GM23338 (cell line): ENCODE data around the gene PARP1. TPM values are rescaled to one million over a fixed set of nuclear protein-coding genes. Genes with fewer than 3 reads are reported as not detected.
A peak's percentile ranks its signal among the peaks of the same experiment; 100 is the strongest.

Source experiments
- ATAC-seq: fragments of 200-7000 bp; cut with Tn5 transposase; 3 replicates; pipeline ENCODE4 v1.9.1; 2020
- DNase-seq: peaks from one replicate; pipeline ENCODE4 v3.0.0-alpha.2; 2015; ENCODE audit warnings: low spot score
- H2AFZ ChIP-seq: fragments of 200-600 bp; sonication (generic); 2 replicates; pipeline ENCODE4 v1.8.0; 2016; ENCODE audit warnings: antibody characterized with exemption, mild to moderate bottlenecking, moderate library complexity
- H3F3A ChIP-seq: fragments of 200-600 bp; sonication (generic); replicated peaks from 2 replicates; pipeline ENCODE4 v1.8.0; 2017; ENCODE audit warnings: antibody characterized with exemption, mixed run types, low read depth
- H3K27ac ChIP-seq: fragments of 200-600 bp; sonication (generic); 2 replicates; pipeline ENCODE4 v1.6.1; 2016; ENCODE audit warnings: low read depth
- H3K27me3 ChIP-seq: fragments of 200-600 bp; sonication (generic); 2 replicates; pipeline ENCODE4 v1.8.0; 2016; ENCODE audit warnings: mild to moderate bottlenecking, mixed run types, moderate library complexity; ENCODE audit not compliant: insufficient read depth
- H3K36me3 ChIP-seq: fragments of 200-600 bp; sonication (generic); 2 replicates; pipeline ENCODE4 v1.8.0; 2016; ENCODE audit warnings: mild to moderate bottlenecking; ENCODE audit not compliant: insufficient read depth
- H3K4me1 ChIP-seq: fragments of 200-600 bp; sonication (generic); 2 replicates; pipeline ENCODE4 v1.8.0; 2016; ENCODE audit warnings: mild to moderate bottlenecking, moderate library complexity; ENCODE audit not compliant: insufficient read depth
- H3K4me2 ChIP-seq: fragments of 200-600 bp; sonication (generic); 2 replicates; pipeline ENCODE4 v1.7.1; 2017; ENCODE audit warnings: mixed run types
- H3K4me3 ChIP-seq: fragments of 200-600 bp; sonication (generic); 2 replicates; pipeline ENCODE4 v1.6.1; 2016; ENCODE audit warnings: mixed run types
- H3K79me2 ChIP-seq: fragments of 200-600 bp; sonication (generic); replicated peaks from 2 replicates; pipeline ENCODE4 v1.8.0; 2017; ENCODE audit warnings: mild to moderate bottlenecking; ENCODE audit not compliant: insufficient read depth
- H3K9me2 ChIP-seq: fragments of 200-600 bp; sonication (generic); 2 replicates; pipeline ENCODE4 v1.8.0; 2017; ENCODE audit not compliant: insufficient read depth
- H4K20me1 ChIP-seq: fragments of 200-600 bp; sonication (generic); replicated peaks from 2 replicates; pipeline ENCODE4 v1.8.0; 2017; ENCODE audit warnings: mild to moderate bottlenecking; ENCODE audit not compliant: insufficient read depth
- H3K27ac Mint-ChIP-seq: 2 replicates; pipeline ENCODE4 v1.8.0; 2020; ENCODE audit warnings: inconsistent platforms, mild to moderate bottlenecking, moderate library complexity, mixed read lengths
- H3K27me3 Mint-ChIP-seq: 3 replicates; pipeline ENCODE4 v1.8.0; 2022; ENCODE audit warnings: low read depth, mild to moderate bottlenecking, moderate library complexity, mixed read lengths, inconsistent platforms; ENCODE audit not compliant: insufficient read depth, poor library complexity
- H3K36me3 Mint-ChIP-seq: 3 replicates; pipeline ENCODE4 v1.8.0; 2021; ENCODE audit warnings: low read depth, mild to moderate bottlenecking, inconsistent platforms, moderate library complexity, mixed read lengths
- H3K4me1 Mint-ChIP-seq: 3 replicates; pipeline ENCODE4 v1.8.0; 2020; ENCODE audit warnings: mild to moderate bottlenecking, inconsistent platforms, mixed read lengths
- H3K4me3 Mint-ChIP-seq: 3 replicates; pipeline ENCODE4 v1.8.0; 2021; ENCODE audit warnings: moderate library complexity, mild to moderate bottlenecking, inconsistent platforms, mixed read lengths
- H3K9me3 Mint-ChIP-seq: 3 replicates; pipeline ENCODE4 v1.8.0; 2020; ENCODE audit warnings: moderate library complexity, mild to moderate bottlenecking, inconsistent platforms, mixed read lengths
- CREB1 ChIP-seq: fragments of 250-450 bp; sonication (Bioruptor Pico); IDR thresholded peaks from 2 replicates; pipeline ENCODE4 v1.5.0; 2020; ENCODE audit warnings: low read depth, mild to moderate bottlenecking, moderate library complexity
- CTCF ChIP-seq, 2 experiments: fragments of 200-600 bp in 1 of 2; sonication (generic) in 1 of 2; conservative IDR thresholded peaks; 2 replicates each; pipeline versions ENCODE4 v1.5.1 to v1.6.1; 2016 to 2017; ENCODE audit warnings: antibody characterized with exemption in 2 of 2, low read depth in 2 of 2, mild to moderate bottlenecking in 2 of 2, moderate library complexity in 1 of 2
- ETS1 ChIP-seq: IDR thresholded peaks from 2 replicates; pipeline ENCODE4 v1.6.1; 2016; ENCODE audit warnings: antibody characterized with exemption
- EZH2 ChIP-seq: fragments of 200-600 bp; sonication (generic); IDR thresholded peaks from one replicate; pipeline ENCODE4 v1.8.0; 2017; ENCODE audit warnings: antibody characterized with exemption, mild to moderate bottlenecking, low read depth; ENCODE audit not compliant: unreplicated experiment
- EZH2phosphoT487 ChIP-seq: fragments of 200-600 bp; sonication (generic); IDR thresholded peaks from one replicate; pipeline ENCODE4 v1.8.1; 2018; ENCODE audit warnings: antibody characterized with exemption; ENCODE audit not compliant: unreplicated experiment
- NANOG ChIP-seq: IDR thresholded peaks from 2 replicates; pipeline ENCODE4 v1.6.1; 2016; ENCODE audit warnings: antibody characterized with exemption, borderline replicate concordance
- REST ChIP-seq: IDR thresholded peaks from one replicate; pipeline ENCODE4 v1.6.1; 2018; ENCODE audit warnings: antibody characterized with exemption; ENCODE audit not compliant: unreplicated experiment
- STAT1 ChIP-seq: IDR thresholded peaks from one replicate; pipeline ENCODE4 v1.6.1; 2016; ENCODE audit warnings: antibody characterized with exemption; ENCODE audit not compliant: unreplicated experiment
- ZNF114 ChIP-seq: fragments of 250-450 bp; sonication (Bioruptor Pico); IDR thresholded peaks from 2 replicates; pipeline ENCODE4 v1.5.0; 2020; ENCODE audit warnings: mild to moderate bottlenecking, moderate library complexity
- ZNF331 ChIP-seq: fragments of 250-450 bp; sonication (Bioruptor Pico); IDR thresholded peaks from 2 replicates; pipeline ENCODE4 v1.5.0; 2020; ENCODE audit warnings: low read depth, mild to moderate bottlenecking, moderate library complexity
- ZNF462 ChIP-seq: fragments of 250-450 bp; sonication (Bioruptor Pico); IDR thresholded peaks from 2 replicates; pipeline ENCODE4 v1.5.0; 2020; ENCODE audit warnings: mild to moderate bottlenecking, moderate library complexity
- polyA plus RNA-seq: library from polyadenylated mRNA; unstranded; fragments of >200 nt; fragmentation: Nextera tagmentation; extraction: Ambion mirVana; gene quantifications from 2 replicates; pipeline ENCODE4 v1.2.1, GENCODE V29; 2016
- total RNA-seq: library from RNA; depleted of rRNA; stranded (reverse); fragments of >200 nt; shearing (Covaris generic); gene quantifications from 2 replicates; pipeline ENCODE4 v1.2.3, GENCODE V29; 2014

PARP1 gene
- total and polyA plus RNA-seq, 2 experiments from 2014 or later: 877 to 1,082 TPM

GRCh38 chr1:226436855-226437491 lies 29.1 kb upstream of the PARP1 start (continued):
- TF ChIP-seq EZH2 (no peak), STAT1 (no peak), CREB1 (CRISPR knock-in tag) (no peak), ZNF114 (CRISPR knock-in tag) (no peak), EZH2phosphoT487 (no peak), ZNF462 (CRISPR knock-in tag) (no peak)

- H3K4me1 Mint-ChIP-seq: peaks cover 11% of the 10 kb centered on the region; the same call in 2 of the 3 replicates
- Histone ChIP-seq H3K27ac (no peak overlapping the region), H3K36me3 (no peaks in the 10 kb centered on the region), H3K4me1 (peaks cover 6% of the 10 kb centered on the region; the same call in 1 of the 2 replicates), H3K4me2 (no peak overlapping the region), H3K27me3 (no peaks in the 10 kb centered on the region), H3K9me2 (no peaks in the 10 kb centered on the region; the same call in 1 of the 2 replicates), H3K4me3 (no peak overlapping the region), H4K20me1 (no peaks in the 10 kb centered on the region), H2AFZ (peak overlapping the region; percentile 30; the same call in 1 of the 2 replicates), H3F3A (no peaks in the 10 kb centered on the region), H3K79me2 (no peaks in the 10 kb centered on the region)
- no peak overlapping the region for H3K27ac Mint-ChIP-seq
- DNase-seq (no peak), ATAC-seq (no peak)
- no peak overlapping the region for H3K4me3 Mint-ChIP-seq
- H3K27me3 Mint-ChIP-seq: peaks cover 2% of the 10 kb centered on the region
- no peaks in the 10 kb centered on the region for H3K36me3 Mint-ChIP-seq
- H3K9me3 Mint-ChIP-seq: no peaks in the 10 kb centered on the region; the same call in 2 of the 3 replicates
- no peak for TF ChIP-seq REST
- no peak for TF ChIP-seq EZH2phosphoT487
- no peak for TF ChIP-seq NANOG
- TF ChIP-seq ETS1: no peak
- no peak for TF ChIP-seq ZNF331 (CRISPR knock-in tag)
- TF ChIP-seq CTCF (conservative IDR thresholded peaks at IDR 0.05; ENCODE audit: low read depth in 2 of 2): no peak
- TF ChIP-seq STAT1: no peak
These were observed 28.6 kb upstream of the PARP1 start for GRCh38 chr1:226436472-226436854.
